Measurements from ENCODE around the gene VAV2.

The VAV2 gene

DNA sequence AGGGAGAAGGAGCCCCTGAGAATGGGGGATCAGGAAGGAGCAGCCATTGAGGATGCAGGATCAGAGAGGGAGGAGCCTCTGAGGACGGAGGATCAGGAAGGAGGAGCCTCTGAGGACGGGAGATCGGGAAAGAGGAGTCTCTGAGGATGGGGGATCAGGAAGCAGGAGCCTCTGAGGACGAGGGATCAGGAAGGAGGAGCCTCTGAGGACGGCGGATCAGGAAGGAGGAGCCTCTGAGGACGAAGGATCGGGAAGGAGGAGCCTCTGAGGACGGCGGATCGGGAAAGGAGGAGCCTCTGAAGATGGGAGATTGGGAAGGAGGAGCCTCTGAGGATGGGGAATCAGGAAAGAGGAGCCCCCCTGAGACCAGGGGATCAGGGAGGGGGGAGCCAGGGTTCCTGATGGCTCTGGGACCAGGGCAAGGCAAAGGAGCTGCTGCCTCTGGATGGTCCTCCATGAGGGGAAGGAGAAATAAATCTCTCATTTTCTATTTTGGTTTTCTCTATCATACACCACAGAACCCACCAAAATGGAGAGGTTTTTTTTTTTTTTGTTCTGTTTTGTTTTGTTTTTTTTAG, 231.3 kb downstream of the VAV2 start:
- TF ChIP-seq, protein P1, sequence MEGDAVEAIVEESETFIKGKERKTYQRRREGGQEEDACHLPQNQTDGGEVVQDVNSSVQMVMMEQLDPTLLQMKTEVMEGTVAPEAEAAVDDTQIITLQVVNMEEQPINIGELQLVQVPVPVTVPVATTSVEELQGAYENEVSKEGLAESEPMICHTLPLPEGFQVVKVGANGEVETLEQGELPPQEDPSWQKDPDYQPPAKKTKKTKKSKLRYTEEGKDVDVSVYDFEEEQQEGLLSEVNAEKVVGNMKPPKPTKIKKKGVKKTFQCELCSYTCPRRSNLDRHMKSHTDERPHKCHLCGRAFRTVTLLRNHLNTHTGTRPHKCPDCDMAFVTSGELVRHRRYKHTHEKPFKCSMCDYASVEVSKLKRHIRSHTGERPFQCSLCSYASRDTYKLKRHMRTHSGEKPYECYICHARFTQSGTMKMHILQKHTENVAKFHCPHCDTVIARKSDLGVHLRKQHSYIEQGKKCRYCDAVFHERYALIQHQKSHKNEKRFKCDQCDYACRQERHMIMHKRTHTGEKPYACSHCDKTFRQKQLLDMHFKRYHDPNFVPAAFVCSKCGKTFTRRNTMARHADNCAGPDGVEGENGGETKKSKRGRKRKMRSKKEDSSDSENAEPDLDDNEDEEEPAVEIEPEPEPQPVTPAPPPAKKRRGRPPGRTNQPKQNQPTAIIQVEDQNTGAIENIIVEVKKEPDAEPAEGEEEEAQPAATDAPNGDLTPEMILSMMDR (IDR thresholded peaks at IDR 0.05; ENCODE audit: low read depth, low read length, missing control alignments) = no peak
- no peak overlapping the region for H3K4me3 ChIP-seq (replicated peaks; ENCODE audit: low read depth, low read length)

GRCh38 chr9:133759946-133760345, 232.2 kb downstream of the VAV2 start:
- TF ChIP-seq, protein P1 (IDR thresholded peaks at IDR 0.05; ENCODE audit: low read depth, low read length, missing control alignments) = no peak
- H3K4me3 ChIP-seq (replicated peaks; ENCODE audit: low read depth, low read length) = no peak overlapping the region
- no peak for DNase-seq (ENCODE audit: extremely low read depth, low read depth)

More for the DNA sequence above, 231.3 kb downstream of the VAV2 start:
- DNase-seq (ENCODE audit: extremely low read depth, low read depth) = no peak

- DNase-seq (ENCODE audit: extremely low read depth, low read depth) = no peak
- no peak overlapping the region for H3K4me3 ChIP-seq (replicated peaks; ENCODE audit: low read depth, low read length)
- TF ChIP-seq, protein P1 (IDR thresholded peaks at IDR 0.05; ENCODE audit: low read depth, low read length, missing control alignments) = no peak
Observed at GRCh38 chr9:133759146-133759900, 232.8 kb downstream of the VAV2 start.

GRCh38 chr9:133758228-133758627, 233.9 kb downstream of the VAV2 start:
- no peak overlapping the region for H3K4me3 ChIP-seq (replicated peaks; ENCODE audit: low read depth, low read length)
- no peak for DNase-seq (ENCODE audit: extremely low read depth, low read depth)
- TF ChIP-seq, protein P1 (IDR thresholded peaks at IDR 0.05; ENCODE audit: low read depth, low read length, missing control alignments) = no peak

DNA sequence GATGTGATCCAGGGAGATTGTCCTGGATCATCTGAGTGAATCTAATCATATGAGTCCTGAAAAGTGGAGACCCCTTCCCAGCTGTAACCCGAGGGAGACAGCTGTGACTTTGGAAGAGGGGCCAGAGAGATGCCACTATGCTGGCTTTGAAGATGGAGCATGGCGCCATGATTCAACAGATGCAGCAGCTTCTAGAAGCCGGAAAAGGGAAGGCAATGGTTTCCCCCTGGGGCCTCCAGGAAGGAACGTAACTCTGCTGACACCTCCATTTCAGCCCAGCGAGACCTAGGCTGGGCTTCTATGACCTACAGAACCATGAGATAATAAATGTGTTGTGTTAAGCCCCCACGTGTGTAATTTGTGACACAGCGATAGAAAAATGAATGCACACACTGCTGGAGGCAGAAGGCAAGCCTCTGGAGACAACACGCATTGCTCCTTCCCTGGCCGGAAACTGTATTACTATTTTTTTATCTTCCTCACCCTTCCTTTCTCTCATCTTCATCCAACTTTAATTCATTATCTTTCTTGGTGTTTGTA, 237.4 kb downstream of the VAV2 start:
- H3K4me3 ChIP-seq (replicated peaks; ENCODE audit: low read depth, low read length) = no peak overlapping the region
- TF ChIP-seq, protein P1 (IDR thresholded peaks at IDR 0.05; ENCODE audit: low read depth, low read length, missing control alignments) = no peak
- DNase-seq (ENCODE audit: extremely low read depth, low read depth) = no peak

GRCh38 chr9:133754187-133754586, 237.9 kb downstream of the VAV2 start:
- no peak overlapping the region for H3K4me3 ChIP-seq (replicated peaks; ENCODE audit: low read depth, low read length)
- DNase-seq (ENCODE audit: extremely low read depth, low read depth) = no peak
- TF ChIP-seq, protein P1 (IDR thresholded peaks at IDR 0.05; ENCODE audit: low read depth, low read length, missing control alignments) = no peak
